OCI-LY7 (cell line): ENCODE data around the gene GRIN3A. TPM values are rescaled to one million over a fixed set of nuclear protein-coding genes. Genes with fewer than 3 reads are reported as not detected.

Experiments
- total RNA-seq, 2 experiments: library from RNA; depleted of rRNA in 1 of 2; stranded (reverse); fragments of >200 nt in 1 of 2; shearing (Covaris generic) in 1 of 2; gene quantifications; 2 replicates each; pipeline ENCODE4 v1.2.3, GENCODE V29; 2014 to 2022

GRIN3A gene
- total RNA-seq, 2 experiments from 2014 or later, result not detected

Other genes starting within 250 kb of the GRIN3A start
- gene RNF20, start 204.8 kb downstream of the GRIN3A start, total RNA-seq (2014; rRNA removed; shearing (Covaris generic)), result 13.5 and 20.4 TPM in 2 replicates
- 38.6 and 43.5 TPM in 2 replicates for gene RNF20, start 204.8 kb downstream of the GRIN3A start, total RNA-seq (2022)
- gene PPP3R2, start 143.7 kb downstream of the GRIN3A start, total RNA-seq (2014; rRNA removed; shearing (Covaris generic)), result not detected in 2 replicates
- gene PPP3R2, start 143.7 kb downstream of the GRIN3A start, total RNA-seq (2022), result not detected in 2 replicates